Vagina (tissue), 2 donors: Measurements from ENCODE around the gene RAMP1.

ENCODE experiments used
- CTCF ChIP-seq, 3 experiments: fragments of 450-650 bp in 2 of 3; fragments of 200-600 bp in 1 of 3; sonication (generic) in 1 of 3; IDR thresholded peaks; one replicate each; pipeline ENCODE4 v1.5.1; 2017 to 2019; ENCODE audit warnings: antibody characterized with exemption in 3 of 3, mild to moderate bottlenecking in 2 of 3, moderate library complexity in 2 of 3
- POLR2A ChIP-seq, 2 donors: fragments of 450-650 bp; IDR thresholded peaks; one replicate each; pipeline ENCODE4 v1.6.1; 2017; ENCODE audit warnings: antibody characterized with exemption in 2 of 2, mild to moderate bottlenecking in 2 of 2, moderate library complexity in 2 of 2
- POLR2AphosphoS5 ChIP-seq, 2 donors: sonication (generic); formaldehyde crosslinking; IDR thresholded peaks; one replicate each; pipeline ENCODE4 v1.9.0; 2017; ENCODE audit warnings: antibody characterized with exemption in 2 of 2, mild to moderate bottlenecking in 2 of 2, low read depth in 1 of 2; ENCODE audit not compliant: insufficient read depth in 1 of 2

DNA sequence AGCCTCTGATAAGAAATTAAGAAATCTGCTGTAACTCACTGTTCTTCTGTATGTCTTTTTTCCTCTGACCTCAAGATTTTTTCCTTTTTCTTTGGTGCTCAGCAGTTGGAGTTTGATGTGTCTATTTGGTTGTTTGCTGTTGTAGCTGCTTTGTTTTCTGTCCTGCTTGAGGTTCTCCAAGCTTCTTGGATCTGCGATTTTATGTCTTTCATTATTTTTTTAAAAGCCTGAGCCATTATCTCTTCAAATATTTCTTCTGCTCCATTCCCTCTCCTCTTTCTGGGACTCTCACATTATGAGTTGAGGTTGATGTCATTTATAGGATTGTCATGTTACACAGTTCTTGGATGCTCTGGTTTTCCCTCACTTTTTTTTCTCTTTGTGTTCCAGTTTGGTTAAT is 47.7 kb downstream of the RAMP1 start:
- TF ChIP-seq POLR2A (IDR thresholded peaks at IDR 0.05) (no peak), CTCF (IDR thresholded peaks at IDR 0.05) (no peak), POLR2AphosphoS5 (IDR thresholded peaks at IDR 0.05; ENCODE audit: insufficient read depth in 1 of 2, low read depth in 1 of 2) (no peak)
